Natural killer cell (primary cell): ENCODE measurements around the gene CASKIN2. TPM values are rescaled to one million over a fixed set of nuclear protein-coding genes. Genes with fewer than 3 reads are reported as not detected.
A peak's percentile ranks its signal among the peaks of the same experiment; 100 is the strongest.

ENCODE experiments used
- ATAC-seq, 3 donors: fragments of 150-1000 bp in 2 of 3; fragments of 200-7000 bp in 1 of 3; cut with Tn5 transposase; 1 replicate in 1 of 3; 2 replicates in 2 of 3; pipeline ENCODE4 v1.10.0; 2021; ENCODE audit warnings: mild to moderate bottlenecking in 2 of 3, moderate library complexity in 2 of 3
- DNase-seq, 2 donors: peaks; one replicate each; pipeline versions ENCODE4 v3.0.0 to v3.0.0-alpha.2; 2013 to 2021; ENCODE audit warnings: mixed read lengths in 1 of 2
- H3K27ac ChIP-seq: one replicate; pipeline ENCODE4 v1.5.1; 2013; ENCODE audit warnings: mild to moderate bottlenecking, low read length
- H3K27me3 ChIP-seq: one replicate; pipeline ENCODE4 v1.6.1; 2013; ENCODE audit warnings: low read length; ENCODE audit not compliant: control insufficient read depth, insufficient read depth
- H3K36me3 ChIP-seq: one replicate; pipeline ENCODE4 v1.6.1; 2013; ENCODE audit warnings: low read length; ENCODE audit not compliant: control insufficient read depth, insufficient read depth
- H3K4me1 ChIP-seq: one replicate; pipeline ENCODE4 v1.6.1; 2013; ENCODE audit warnings: low read length; ENCODE audit not compliant: control insufficient read depth, insufficient read depth
- H3K4me3 ChIP-seq: one replicate; pipeline ENCODE4 v1.5.1; 2013; ENCODE audit warnings: low read length
- H3K9me3 ChIP-seq: one replicate; pipeline ENCODE4 v1.6.1; 2013; ENCODE audit warnings: low read length; ENCODE audit not compliant: control insufficient read depth, insufficient read depth
- H3K27ac Mint-ChIP-seq, 2 donors: one replicate each; pipeline ENCODE4 v1.8.0; 2022; ENCODE audit warnings: mild to moderate bottlenecking in 2 of 2, mixed read lengths in 2 of 2, moderate library complexity in 1 of 2
- H3K27me3 Mint-ChIP-seq, 2 donors: one replicate each; pipeline ENCODE4 v1.8.0; 2022; ENCODE audit warnings: low read depth in 2 of 2, mixed read lengths in 2 of 2
- H3K36me3 Mint-ChIP-seq: one replicate; pipeline ENCODE4 v1.8.0; 2022; ENCODE audit warnings: mixed read lengths
- H3K4me1 Mint-ChIP-seq, 2 donors: one replicate each; pipeline ENCODE4 v1.8.0; 2022; ENCODE audit warnings: mixed read lengths in 2 of 2
- H3K4me3 Mint-ChIP-seq: one replicate; pipeline ENCODE4 v1.8.0; 2022; ENCODE audit warnings: mild to moderate bottlenecking, moderate library complexity, mixed read lengths
- H3K9me3 Mint-ChIP-seq, 2 donors: one replicate each; pipeline ENCODE4 v1.8.0; 2022; ENCODE audit warnings: mixed read lengths in 2 of 2
- WGBS: methylation state at CpG from one replicate; pipeline ENCODE4 v1.1.7; 2013; ENCODE audit warnings: missing lambda C conversion rate; ENCODE audit not compliant: insufficient coverage; 5-methylcytosine and 5-hydroxymethylcytosine counted together
- intact Hi-C: fragments of 100-400 bp; cut with micrococcal nuclease; formaldehyde crosslinking; loops from one replicate; pipeline ENCODE4 v1.14.2; 2022
- total RNA-seq, 4 donors: library from RNA; stranded (reverse); fragments of 120-200 nt in 1 of 4; gene quantifications; one replicate each; pipeline versions ENCODE4 v1.2.3 to v1.2.4, GENCODE V29; 2013 to 2022
- TF ChIP-seq, protein P1 (sequence below): fragments of 200-600 bp; IDR thresholded peaks from one replicate; pipeline ENCODE4 v1.8.0; 2022; ENCODE audit warnings: antibody characterized with exemption

The CASKIN2 gene
- total RNA-seq, 3 donors from 2014 or later (not counting 1 experiment from before 2014, with no cell fraction given): 0.49 to 1.8 (median 1.7) TPM

GRCh38 chr17:75526555-75527270 is 11.4 kb upstream of the CASKIN2 start:
- TF ChIP-seq, protein P1, sequence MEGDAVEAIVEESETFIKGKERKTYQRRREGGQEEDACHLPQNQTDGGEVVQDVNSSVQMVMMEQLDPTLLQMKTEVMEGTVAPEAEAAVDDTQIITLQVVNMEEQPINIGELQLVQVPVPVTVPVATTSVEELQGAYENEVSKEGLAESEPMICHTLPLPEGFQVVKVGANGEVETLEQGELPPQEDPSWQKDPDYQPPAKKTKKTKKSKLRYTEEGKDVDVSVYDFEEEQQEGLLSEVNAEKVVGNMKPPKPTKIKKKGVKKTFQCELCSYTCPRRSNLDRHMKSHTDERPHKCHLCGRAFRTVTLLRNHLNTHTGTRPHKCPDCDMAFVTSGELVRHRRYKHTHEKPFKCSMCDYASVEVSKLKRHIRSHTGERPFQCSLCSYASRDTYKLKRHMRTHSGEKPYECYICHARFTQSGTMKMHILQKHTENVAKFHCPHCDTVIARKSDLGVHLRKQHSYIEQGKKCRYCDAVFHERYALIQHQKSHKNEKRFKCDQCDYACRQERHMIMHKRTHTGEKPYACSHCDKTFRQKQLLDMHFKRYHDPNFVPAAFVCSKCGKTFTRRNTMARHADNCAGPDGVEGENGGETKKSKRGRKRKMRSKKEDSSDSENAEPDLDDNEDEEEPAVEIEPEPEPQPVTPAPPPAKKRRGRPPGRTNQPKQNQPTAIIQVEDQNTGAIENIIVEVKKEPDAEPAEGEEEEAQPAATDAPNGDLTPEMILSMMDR: no peak
- peak overlapping the region; percentile 21 for H3K27ac ChIP-seq

GRCh38 chr17:75525806-75526554 is 10.6 kb upstream of the CASKIN2 start:
- intact Hi-C loops: loop anchor here (1.0 kb wide), 2 partner anchors 9 to 10 kb away; partner anchors contain the start of gene TSEN54
- Histone ChIP-seq H3K4me1 (peaks cover 30% of the 10 kb centered on the region), H3K27me3 (no peaks in the 10 kb centered on the region), H3K27ac (peak overlapping the region; percentile 21), H3K9me3 (no peaks in the 10 kb centered on the region), H3K36me3 (peaks cover 20% of the 10 kb centered on the region), H3K4me3 (peak overlapping the region; percentile 54)
- 4% methylated on average over 60 of the region's 60 CpGs for WGBS
- Mint-ChIP-seq H3K27ac (peak overlapping the region; percentile 73 to 78), H3K36me3 (no peaks in the 10 kb centered on the region), H3K9me3 (no peaks in the 10 kb centered on the region), H3K4me1 (peaks cover 5 to 30% of the 10 kb centered on the region in 2 donors), H3K4me3 (peak overlapping the region; percentile 91), H3K27me3 (no peaks in the 10 kb centered on the region)
- TF ChIP-seq, protein P1: no peak
- ATAC-seq (no peak), DNase-seq (no peak)

More at GRCh38 chr17:75526555-75527270, 11.4 kb upstream of the CASKIN2 start:
- no peaks in the 10 kb centered on the region for H3K27me3 ChIP-seq
- H3K4me3 ChIP-seq: peak overlapping the region; percentile 54
- Mint-ChIP-seq H3K27me3 (no peaks in the 10 kb centered on the region), H3K36me3 (no peaks in the 10 kb centered on the region), H3K4me1 (peaks cover 5 to 38% of the 10 kb centered on the region in 2 donors), H3K4me3 (peak overlapping the region; percentile 91), H3K27ac (peak overlapping the region; percentile 73 to 78), H3K9me3 (no peaks in the 10 kb centered on the region)
- no peaks in the 10 kb centered on the region for H3K9me3 ChIP-seq
- 50% methylated on average over 13 of the region's 13 CpGs for WGBS
- DNase-seq: no peak
- H3K36me3 ChIP-seq: peaks cover 13% of the 10 kb centered on the region
- no peak for ATAC-seq
- peaks cover 30% of the 10 kb centered on the region for H3K4me1 ChIP-seq
- intact Hi-C loops: no loop called here

DNA sequence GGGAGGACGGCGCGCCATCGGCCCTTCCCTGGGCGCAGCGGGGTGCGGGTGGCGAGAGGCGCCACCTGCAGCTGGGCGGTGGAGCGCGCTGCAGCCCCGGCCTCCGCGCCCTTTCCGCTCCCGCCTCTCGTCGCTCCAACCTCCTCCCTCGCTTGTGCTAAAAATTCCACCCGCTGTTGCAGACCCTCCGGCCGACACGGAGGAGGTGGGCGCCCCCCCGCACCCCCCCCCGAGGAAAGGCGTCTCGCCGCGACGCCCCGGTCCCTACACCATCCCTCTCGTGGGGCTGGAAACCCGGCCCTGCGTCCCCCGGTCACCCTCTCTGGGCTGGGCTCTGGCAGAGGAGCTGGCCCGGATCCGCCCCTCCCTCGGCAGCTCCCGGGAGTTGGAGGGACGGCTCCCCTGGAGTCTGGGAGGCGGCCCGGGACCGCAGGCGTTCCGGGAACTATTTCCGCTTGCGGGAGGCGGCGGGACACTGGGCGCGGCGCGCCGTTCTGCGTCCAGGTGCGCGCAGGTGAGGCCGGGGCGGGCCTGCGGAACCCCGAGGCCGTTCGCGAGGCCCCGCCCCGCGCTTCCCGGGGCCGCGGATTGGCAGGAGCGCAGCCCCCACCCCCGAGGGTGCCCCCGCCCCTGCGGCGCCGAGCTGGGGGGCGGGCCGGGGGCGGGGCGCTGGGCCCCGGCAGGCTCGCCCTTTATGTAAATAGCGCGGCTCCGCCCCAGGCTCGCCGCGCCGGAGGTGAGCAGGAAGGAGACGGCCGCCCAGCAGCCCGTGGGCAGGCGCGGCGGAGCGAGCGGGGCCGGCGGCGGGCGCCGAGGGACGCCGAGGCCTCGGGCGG is 9.9 kb upstream of the CASKIN2 start, which contains the start of gene LLGL2:
TSS of gene LLGL2 (plus strand) at position 728 of the 836 bp plus-strand sequence. CDS start 17,730 bp downstream, outside the sequence.
- intact Hi-C loops: loop anchor here (1.0 kb wide), 2 partner anchors 9 to 10 kb away; partner anchors contain the start of gene TSEN54
- Histone ChIP-seq H3K4me3 (peak within 1 kb of the TSS; percentile 64), H3K27ac (peak within 1 kb of the TSS; percentile 21), H3K4me1 (peaks cover 30% of the 10 kb centered on the region), H3K36me3 (peaks cover 25% of the 10 kb centered on the region), H3K27me3 (no peaks in the 10 kb centered on the region), H3K9me3 (no peaks in the 10 kb centered on the region)
- H3K4me3 Mint-ChIP-seq: peak within 1 kb of the TSS; percentile 91
- peaks cover 5 to 26% of the 10 kb centered on the region in 2 donors for H3K4me1 Mint-ChIP-seq
- TF ChIP-seq, protein P1: no peak
- DNase-seq (peak; percentile 77 to 94), ATAC-seq (peak; percentile 90 to 95 (median 92))
- H3K27ac Mint-ChIP-seq: peak within 1 kb of the TSS; percentile 73 to 78
- no peaks in the 10 kb centered on the region for H3K9me3 Mint-ChIP-seq
- H3K27me3 Mint-ChIP-seq: no peaks in the 10 kb centered on the region
- no peaks in the 10 kb centered on the region for H3K36me3 Mint-ChIP-seq
- under 1% methylated on average over 108 of the region's 108 CpGs for WGBS
